Head of caudate nucleus (tissue), 42 donors: ENCODE results near the gene C4orf46.
A peak's percentile ranks its signal among the peaks of the same experiment; 100 is the strongest.
"Not testable (repeated sequence)": the region's sequence is repeated elsewhere in the genome, so short reads cannot be mapped to it uniquely, and the experiment has no call there.

Experiments
- DNase-seq, 42 donors: peaks; one replicate each; pipeline versions ENCODE4 v3.0.0 to v3.0.0-alpha.2; 2020 to 2021; ENCODE audit warnings: mixed read lengths in 7 of 42
- intact Hi-C: fragments of 100-400 bp; cut with DNase I; formaldehyde crosslinking; loops from one replicate; pipeline ENCODE4 v1.15.0; 2022

Gene C4orf46

GRCh38 chr4:158671665-158671914 is at the start of gene C4orf46:
Gene C4orf46 (minus strand): TSS chr4:158671887. CDS start chr4:158671801, 86 bp downstream.
- DNase-seq: no peak
- intact Hi-C loops: loop anchor here (5.0 kb wide), 1 partner anchor 479 kb away; no protein-coding TSS in a partner anchor

- intact Hi-C loops: no loop called here
- peak in 8 of 42 donors; percentile 5 to 60 (median 20) for DNase-seq
These were observed 44.1 kb upstream of the C4orf46 start for GRCh38 chr4:158715802-158716201.

GRCh38 chr4:158714937-158715336 is 43.2 kb upstream of the C4orf46 start:
- intact Hi-C loops: no loop called here
- no peak for DNase-seq

- intact Hi-C loops: not testable (repeated sequence)
These were observed 40.9 kb upstream of the C4orf46 start for GRCh38 chr4:158712622-158713021.

GRCh38 chr4:158710814-158711213 is 39.1 kb upstream of the C4orf46 start:
- DNase-seq: peak in 2 of 42 donors; percentile 10 to 12
- intact Hi-C loops: no loop called here

More at GRCh38 chr4:158712622-158713021, 40.9 kb upstream of the C4orf46 start:
- DNase-seq: not testable (repeated sequence)

GRCh38 chr4:158704274-158704673 is 32.6 kb upstream of the C4orf46 start:
- intact Hi-C loops: no loop called here
- no peak for DNase-seq

- no peak for DNase-seq
- intact Hi-C loops: no loop called here
These were observed 17.1 kb upstream of the C4orf46 start for GRCh38 chr4:158688813-158689212.

- DNase-seq: no peak
- intact Hi-C loops: no loop called here
These were observed 10.4 kb upstream of the C4orf46 start for GRCh38 chr4:158682066-158682465.

GRCh38 chr4:158681629-158682028 is 9.9 kb upstream of the C4orf46 start:
- DNase-seq: no peak
- intact Hi-C loops: no loop called here

GRCh38 chr4:158678767-158679166 is 7.1 kb upstream of the C4orf46 start:
- intact Hi-C loops: no loop called here
- no peak for DNase-seq

GRCh38 chr4:158676076-158676475 is 4.4 kb upstream of the C4orf46 start:
- intact Hi-C loops: no loop called here
- DNase-seq: no peak

GRCh38 chr4:158673633-158674032 is 1.9 kb upstream of the C4orf46 start:
- no peak for DNase-seq
- intact Hi-C loops: loop anchor here (5.0 kb wide), 1 partner anchor 481 kb away; no protein-coding TSS in a partner anchor

- intact Hi-C loops: loop anchor here (5.0 kb wide), 1 partner anchor 480 kb away; no protein-coding TSS in a partner anchor
- DNase-seq: peak; percentile 97 to 100 (median 99)
These were observed 474 bp upstream of the C4orf46 start, which contains the start of gene ETFDH for GRCh38 chr4:158671915-158672806. Gene ETFDH (plus strand): TSS chr4:158672296. CDS start chr4:158672457, 161 bp downstream.

GRCh38 chr4:158670975-158671664 is 567 bp downstream of the C4orf46 start:
- DNase-seq: peak in 41 of 42 donors; percentile 5 to 84 (median 60)
- intact Hi-C loops: loop anchor here (5.0 kb wide), 1 partner anchor 479 kb away; no protein-coding TSS in a partner anchor

- DNase-seq: no peak
- intact Hi-C loops: no loop called here
These were observed 2.4 kb downstream of the C4orf46 start for GRCh38 chr4:158669310-158669709.

- DNase-seq: peak in 2 of 42 donors; percentile 1 to 3
- intact Hi-C loops: no loop called here
These were observed 4.0 kb downstream of the C4orf46 start for GRCh38 chr4:158667651-158668198.

GRCh38 chr4:158666892-158667291 is 4.8 kb downstream of the C4orf46 start:
- intact Hi-C loops: no loop called here
- no peak for DNase-seq

- DNase-seq: no peak
- intact Hi-C loops: no loop called here
These were observed 6.9 kb downstream of the C4orf46 start for GRCh38 chr4:158664806-158665205.

GRCh38 chr4:158663707-158664625 is 7.7 kb downstream of the C4orf46 start:
- DNase-seq, intact Hi-C loops: not testable (repeated sequence)
